OCI-LY7 (cell line): ENCODE measurements around the gene TRMT11.

Experiments
- EZH2phosphoT487 ChIP-seq: fragments of 200-600 bp; sonication (generic); IDR thresholded peaks from 2 replicates; pipeline ENCODE4 v1.6.1; 2018; ENCODE audit warnings: low read depth, borderline replicate concordance, mild to moderate bottlenecking, mixed run types, antibody characterized with exemption, low read length, moderate library complexity, mixed read lengths
- TF ChIP-seq, protein P1 (sequence below): fragments of 200-600 bp; sonication (generic); conservative IDR thresholded peaks from 2 replicates; pipeline ENCODE4 v1.5.1; 2014; ENCODE audit warnings: mild to moderate bottlenecking, antibody characterized with exemption, low read length, moderate library complexity, mixed read lengths

- TF ChIP-seq, protein P1, sequence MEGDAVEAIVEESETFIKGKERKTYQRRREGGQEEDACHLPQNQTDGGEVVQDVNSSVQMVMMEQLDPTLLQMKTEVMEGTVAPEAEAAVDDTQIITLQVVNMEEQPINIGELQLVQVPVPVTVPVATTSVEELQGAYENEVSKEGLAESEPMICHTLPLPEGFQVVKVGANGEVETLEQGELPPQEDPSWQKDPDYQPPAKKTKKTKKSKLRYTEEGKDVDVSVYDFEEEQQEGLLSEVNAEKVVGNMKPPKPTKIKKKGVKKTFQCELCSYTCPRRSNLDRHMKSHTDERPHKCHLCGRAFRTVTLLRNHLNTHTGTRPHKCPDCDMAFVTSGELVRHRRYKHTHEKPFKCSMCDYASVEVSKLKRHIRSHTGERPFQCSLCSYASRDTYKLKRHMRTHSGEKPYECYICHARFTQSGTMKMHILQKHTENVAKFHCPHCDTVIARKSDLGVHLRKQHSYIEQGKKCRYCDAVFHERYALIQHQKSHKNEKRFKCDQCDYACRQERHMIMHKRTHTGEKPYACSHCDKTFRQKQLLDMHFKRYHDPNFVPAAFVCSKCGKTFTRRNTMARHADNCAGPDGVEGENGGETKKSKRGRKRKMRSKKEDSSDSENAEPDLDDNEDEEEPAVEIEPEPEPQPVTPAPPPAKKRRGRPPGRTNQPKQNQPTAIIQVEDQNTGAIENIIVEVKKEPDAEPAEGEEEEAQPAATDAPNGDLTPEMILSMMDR: no peak
- no peak for TF ChIP-seq EZH2phosphoT487
These were observed 80.0 kb downstream of the TRMT11 start for GRCh38 chr6:126066053-126067048.
